Neuron (in vitro differentiated cells): ENCODE measurements around the gene PRSS50.

Experiments
- H2AFZ ChIP-seq: one replicate; pipeline ENCODE4 v1.6.1; 2013; ENCODE audit warnings: low read depth, mild to moderate bottlenecking, inconsistent platforms, low read length, moderate library complexity
- H3K27me3 ChIP-seq: one replicate; pipeline ENCODE4 v1.6.1; 2013; ENCODE audit warnings: low read length; ENCODE audit not compliant: insufficient read depth
- H3K36me3 ChIP-seq: one replicate; pipeline ENCODE4 v1.6.1; 2013; ENCODE audit warnings: low read length; ENCODE audit not compliant: insufficient read depth
- H3K4me1 ChIP-seq: one replicate; pipeline ENCODE4 v1.6.1; 2013; ENCODE audit warnings: low read length; ENCODE audit not compliant: insufficient read depth
- H3K4me3 ChIP-seq: 2 replicates; pipeline ENCODE4 v1.5.1; 2013; ENCODE audit warnings: mild to moderate bottlenecking, low read length, moderate library complexity
- H3K9me3 ChIP-seq: one replicate; pipeline ENCODE4 v1.6.1; 2013; ENCODE audit warnings: low read length

The PRSS50 gene

DNA sequence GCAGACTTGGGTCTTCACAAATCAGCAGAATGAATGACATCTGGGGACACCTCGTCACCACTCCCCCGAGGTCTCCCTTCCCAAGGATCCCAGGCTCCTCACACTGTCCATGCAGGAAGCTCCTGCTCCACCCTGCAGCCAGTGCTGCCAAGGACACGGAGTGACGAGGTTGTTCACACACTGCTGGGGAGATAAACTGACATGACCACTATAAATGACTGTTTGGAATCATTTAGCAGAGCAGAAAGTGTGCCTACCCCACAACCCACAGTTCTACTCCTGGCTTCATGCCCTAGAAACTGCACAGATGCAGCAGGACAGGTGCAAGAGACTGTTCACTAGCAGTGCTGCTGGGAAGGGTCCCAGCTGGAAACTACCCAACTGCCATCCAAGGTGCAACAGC, 19.7 kb upstream of the PRSS50 start:
- Histone ChIP-seq H3K9me3 (no peaks in the 10 kb centered on the region), H3K27me3 (no peaks in the 10 kb centered on the region), H3K4me3 (no peak overlapping the region), H3K4me1 (no peaks in the 10 kb centered on the region), H2AFZ (no peak overlapping the region), H3K36me3 (no peaks in the 10 kb centered on the region)

- H3K4me3 ChIP-seq = no peak overlapping the region
- H2AFZ ChIP-seq = no peak overlapping the region
- H3K27me3 ChIP-seq = no peaks in the 10 kb centered on the region
Observed at GRCh38 chr3:46736006-46736872, 18.6 kb upstream of the PRSS50 start.

GRCh38 chr3:46734773-46735172, 17.1 kb upstream of the PRSS50 start:
- no peaks in the 10 kb centered on the region for H3K36me3 ChIP-seq
- H2AFZ ChIP-seq = no peak overlapping the region
- H3K4me3 ChIP-seq = no peak overlapping the region
- no peaks in the 10 kb centered on the region for H3K9me3 ChIP-seq
- no peaks in the 10 kb centered on the region for H3K4me1 ChIP-seq
- no peaks in the 10 kb centered on the region for H3K27me3 ChIP-seq

More at GRCh38 chr3:46736006-46736872, 18.6 kb upstream of the PRSS50 start:
- Histone ChIP-seq H3K9me3 (no peaks in the 10 kb centered on the region), H3K4me1 (no peaks in the 10 kb centered on the region), H3K36me3 (no peaks in the 10 kb centered on the region)

DNA sequence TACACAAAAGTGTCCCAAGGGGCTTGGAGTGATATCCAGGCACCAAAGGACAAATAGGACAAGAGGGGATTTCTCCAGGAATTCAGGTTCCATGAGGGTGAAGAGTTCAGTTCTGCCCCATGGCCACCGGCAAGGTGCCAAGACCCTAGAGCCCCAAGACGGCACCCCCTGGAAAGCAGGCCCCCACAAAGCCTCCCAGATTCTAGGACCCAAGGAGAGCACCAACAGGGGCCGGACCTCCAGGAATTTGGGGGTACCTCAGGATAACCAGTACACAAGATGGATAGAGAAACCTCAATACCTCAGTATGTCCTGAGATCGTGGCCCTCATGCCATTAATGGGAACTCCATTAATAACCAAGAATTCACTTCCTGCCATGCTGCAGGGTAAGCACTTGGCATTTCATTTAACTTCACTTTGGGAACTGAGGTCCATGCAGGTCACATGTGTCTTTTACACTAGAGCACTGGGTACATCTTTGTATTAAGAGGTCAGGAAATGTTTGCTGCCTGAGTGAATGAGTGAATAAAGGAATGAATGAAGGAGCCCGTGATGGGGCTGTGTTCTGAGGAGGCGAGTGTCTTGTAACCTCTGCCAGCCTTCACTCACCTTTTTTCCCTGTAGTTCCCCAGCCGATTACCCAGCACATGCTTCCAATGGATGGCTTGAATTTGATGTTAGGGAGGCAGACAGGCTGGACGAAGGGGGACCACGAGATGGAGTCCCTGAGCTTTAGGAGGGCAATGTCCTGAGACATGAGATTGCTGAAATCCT, 15.5 kb upstream of the PRSS50 start:
- H3K9me3 ChIP-seq = no peaks in the 10 kb centered on the region
- H2AFZ ChIP-seq = no peak overlapping the region
- no peaks in the 10 kb centered on the region for H3K36me3 ChIP-seq
- no peaks in the 10 kb centered on the region for H3K4me1 ChIP-seq
- no peak overlapping the region for H3K4me3 ChIP-seq
- no peaks in the 10 kb centered on the region for H3K27me3 ChIP-seq

DNA sequence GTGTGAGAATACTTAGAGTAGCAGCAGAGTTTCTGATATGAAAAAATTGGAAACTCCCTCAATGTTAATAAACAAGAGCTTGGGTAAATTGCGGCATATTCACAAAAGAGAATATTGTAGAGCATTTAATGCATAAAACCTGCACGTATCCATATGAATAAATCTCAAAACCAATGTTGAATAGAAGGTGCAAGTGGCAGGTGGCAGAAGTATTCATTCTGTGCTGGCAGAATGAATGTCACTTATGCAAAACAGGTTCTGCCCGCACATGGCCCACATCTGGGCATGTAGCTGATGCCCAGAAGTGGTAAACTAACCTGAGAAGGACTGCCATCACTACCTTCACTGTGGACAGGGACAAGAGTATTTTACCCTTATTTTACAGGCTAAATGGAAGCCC, 14.1 kb upstream of the PRSS50 start:
- H3K4me3 ChIP-seq = no peak overlapping the region
- no peak overlapping the region for H2AFZ ChIP-seq
- no peaks in the 10 kb centered on the region for H3K4me1 ChIP-seq
- H3K9me3 ChIP-seq = no peaks in the 10 kb centered on the region
- no peaks in the 10 kb centered on the region for H3K27me3 ChIP-seq
- H3K36me3 ChIP-seq = no peaks in the 10 kb centered on the region

DNA sequence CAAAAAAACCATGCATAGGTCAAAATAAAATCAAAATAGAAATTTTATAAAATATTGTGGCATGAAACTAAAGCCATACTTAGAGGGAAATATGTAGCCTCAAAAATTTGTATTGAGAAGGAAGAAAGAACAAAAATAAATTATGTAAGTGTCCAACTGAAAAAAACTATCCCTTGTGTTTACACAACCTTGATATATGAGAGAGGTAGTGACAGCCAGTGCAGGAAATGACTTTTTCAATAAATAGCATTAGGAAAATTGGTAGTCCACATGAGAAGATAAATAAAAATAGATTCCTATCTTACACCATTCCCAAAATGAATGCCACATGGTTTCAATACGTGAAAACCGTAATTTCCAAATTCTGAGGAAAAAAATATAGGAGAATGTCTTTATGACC, 13.2 kb upstream of the PRSS50 start:
- no peaks in the 10 kb centered on the region for H3K9me3 ChIP-seq
- no peaks in the 10 kb centered on the region for H3K4me1 ChIP-seq

DNA sequence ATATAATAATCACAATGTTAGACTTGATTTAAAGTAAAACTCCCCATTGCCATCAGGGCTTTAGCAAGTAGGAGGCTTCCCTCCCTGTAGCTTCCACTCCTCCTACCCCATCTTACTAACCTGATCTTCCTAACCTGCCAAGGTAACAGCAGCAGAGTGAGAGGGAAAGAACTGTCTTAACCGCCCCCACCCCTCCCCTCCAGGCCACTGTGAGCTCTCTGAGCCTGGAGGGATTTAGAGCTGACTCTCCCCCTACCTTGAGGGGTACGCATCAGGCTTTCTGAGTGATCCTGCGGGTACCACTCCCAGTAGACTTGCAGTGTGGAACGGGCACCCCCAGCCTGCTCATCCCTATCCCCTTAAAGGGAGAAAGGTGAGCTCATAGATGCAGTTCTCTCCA, 11.4 kb upstream of the PRSS50 start:
- H3K9me3 ChIP-seq = no peaks in the 10 kb centered on the region
- H3K27me3 ChIP-seq = no peaks in the 10 kb centered on the region
- H3K4me1 ChIP-seq = no peaks in the 10 kb centered on the region
- H3K4me3 ChIP-seq = no peak overlapping the region
- no peak overlapping the region for H2AFZ ChIP-seq
- no peaks in the 10 kb centered on the region for H3K36me3 ChIP-seq

More for the DNA sequence above, 13.2 kb upstream of the PRSS50 start:
- no peak overlapping the region for H3K4me3 ChIP-seq
- H3K36me3 ChIP-seq = no peaks in the 10 kb centered on the region
- H3K27me3 ChIP-seq = no peaks in the 10 kb centered on the region
- H2AFZ ChIP-seq = no peak overlapping the region

DNA sequence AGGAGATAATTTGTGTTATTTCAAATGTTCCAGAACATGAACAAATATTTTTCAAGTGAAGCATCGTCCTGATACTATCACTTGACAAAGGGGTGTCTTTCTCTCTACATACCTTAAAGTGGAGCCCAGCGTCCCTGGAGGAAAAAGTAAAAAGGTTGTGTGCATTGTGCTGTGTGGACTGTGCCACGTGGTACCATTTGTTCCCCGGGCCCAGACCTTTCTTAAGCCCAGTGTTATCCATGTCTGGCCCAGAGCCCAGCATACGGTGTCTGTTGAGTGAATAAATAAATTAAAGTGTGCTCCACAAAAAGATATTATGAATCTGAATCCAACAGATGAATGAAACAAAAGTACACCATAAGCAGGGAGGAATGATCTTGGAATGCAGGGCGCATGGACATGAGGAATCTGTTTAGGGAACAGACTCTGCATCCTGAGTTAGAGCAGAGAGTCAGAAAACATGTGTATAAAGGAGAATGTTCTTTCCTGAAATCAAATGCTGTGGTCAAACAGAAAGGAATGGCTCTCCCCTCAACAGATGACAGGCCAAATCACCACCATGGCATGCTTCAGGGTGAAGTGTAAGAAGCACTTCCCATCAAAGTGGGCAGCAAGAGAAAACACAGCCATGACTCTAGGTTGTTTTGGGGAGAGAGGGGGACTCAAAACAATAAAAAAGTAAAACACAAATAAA, 8.1 kb upstream of the PRSS50 start:
- no peaks in the 10 kb centered on the region for H3K4me1 ChIP-seq
- no peaks in the 10 kb centered on the region for H3K9me3 ChIP-seq
- H3K4me3 ChIP-seq = no peak overlapping the region
- no peaks in the 10 kb centered on the region for H3K27me3 ChIP-seq
- H2AFZ ChIP-seq = no peak overlapping the region
- H3K36me3 ChIP-seq = no peaks in the 10 kb centered on the region

DNA sequence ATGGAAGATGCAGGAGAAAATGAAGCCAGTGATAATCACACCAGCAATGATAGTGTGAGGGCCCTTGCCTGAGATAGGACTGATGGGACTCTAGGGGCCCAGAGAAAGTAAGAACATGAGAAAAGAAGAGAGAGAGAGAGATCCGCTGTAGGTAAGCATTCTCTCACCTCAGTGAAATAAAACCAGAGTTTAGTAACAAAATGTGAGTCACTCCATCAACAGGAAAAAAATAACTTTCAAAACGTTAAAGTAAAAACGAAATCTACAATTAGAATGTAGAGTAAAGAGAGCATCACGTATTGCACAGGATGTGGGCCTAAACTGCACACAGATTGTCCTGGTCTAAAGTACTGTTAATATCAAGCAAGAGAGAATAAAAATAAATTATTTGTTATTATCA, 6.8 kb upstream of the PRSS50 start:
- Histone ChIP-seq H3K27me3 (no peaks in the 10 kb centered on the region), H2AFZ (no peak overlapping the region), H3K36me3 (no peaks in the 10 kb centered on the region), H3K4me3 (no peak overlapping the region), H3K9me3 (no peaks in the 10 kb centered on the region), H3K4me1 (no peaks in the 10 kb centered on the region)

DNA sequence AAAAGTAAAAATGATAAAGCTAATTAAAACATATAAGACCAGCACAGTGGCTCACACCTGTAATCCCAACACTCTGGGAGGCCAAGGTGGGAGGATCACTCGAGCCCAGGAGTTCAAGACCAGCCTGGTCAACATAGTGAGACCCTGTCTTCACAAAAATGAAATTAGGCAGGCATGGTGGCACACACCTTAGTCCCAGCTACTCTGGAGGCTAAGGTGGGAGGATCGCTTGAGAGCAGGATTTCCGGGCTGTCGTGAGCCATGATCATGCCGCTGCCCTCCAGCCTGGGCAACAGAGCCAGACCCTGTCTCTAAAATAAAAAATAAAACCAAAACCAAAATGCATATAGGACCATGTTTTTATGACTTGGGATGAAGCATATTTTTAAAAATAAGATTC, 4.8 kb upstream of the PRSS50 start:
- Histone ChIP-seq H3K36me3 (no peaks in the 10 kb centered on the region), H3K4me3 (no peak overlapping the region), H3K27me3 (no peaks in the 10 kb centered on the region), H2AFZ (no peak overlapping the region), H3K9me3 (no peaks in the 10 kb centered on the region), H3K4me1 (no peaks in the 10 kb centered on the region)

- Histone ChIP-seq H3K36me3 (no peaks in the 10 kb centered on the region), H3K9me3 (no peaks in the 10 kb centered on the region), H3K27me3 (no peaks in the 10 kb centered on the region), H2AFZ (no peak overlapping the region), H3K4me1 (no peaks in the 10 kb centered on the region), H3K4me3 (no peak overlapping the region)
Observed at GRCh38 chr3:46721009-46721408, 3.3 kb upstream of the PRSS50 start.

GRCh38 chr3:46719735-46720271, 2.1 kb upstream of the PRSS50 start:
- Histone ChIP-seq H3K4me1 (no peaks in the 10 kb centered on the region), H3K27me3 (no peaks in the 10 kb centered on the region), H3K4me3 (no peak overlapping the region), H3K36me3 (no peaks in the 10 kb centered on the region), H2AFZ (no peak overlapping the region), H3K9me3 (no peaks in the 10 kb centered on the region)

DNA sequence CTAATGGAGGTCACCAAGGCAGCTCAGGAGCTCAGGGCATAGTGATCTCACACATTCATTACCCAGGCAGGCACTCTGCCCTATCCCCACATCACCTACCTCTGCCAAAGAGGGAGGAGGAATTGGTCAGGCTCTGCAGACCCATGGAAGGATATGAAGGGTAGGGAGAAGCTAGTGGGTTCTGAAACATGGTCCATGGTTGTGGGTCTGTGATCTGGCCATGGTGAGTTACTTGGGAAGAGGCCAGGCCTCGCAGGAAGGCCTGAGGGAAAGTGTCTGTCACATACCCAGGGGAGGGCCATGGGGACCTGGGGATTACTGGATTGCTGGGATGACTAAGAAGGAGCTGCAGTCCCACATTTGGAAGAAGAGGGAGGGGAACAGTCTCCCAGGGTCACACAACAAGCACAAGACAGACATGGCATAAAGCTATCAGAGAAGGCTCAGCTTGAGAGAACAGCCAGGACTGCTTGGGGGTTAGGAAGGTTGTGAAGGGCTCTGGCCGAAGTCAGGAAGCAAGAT, 1.4 kb upstream of the PRSS50 start:
- H3K9me3 ChIP-seq = no peaks in the 10 kb centered on the region
- no peak overlapping the region for H3K4me3 ChIP-seq
- no peak overlapping the region for H2AFZ ChIP-seq
- no peaks in the 10 kb centered on the region for H3K36me3 ChIP-seq
- H3K4me1 ChIP-seq = no peaks in the 10 kb centered on the region
- H3K27me3 ChIP-seq = no peaks in the 10 kb centered on the region
